Tibial artery (tissue), 4 donors: ENCODE results near the gene UBE2F.

Experiments used
- DNase-seq, 2 donors: peaks; one replicate each; pipeline ENCODE4 v3.0.0-alpha.2; 2019
- H3K27ac ChIP-seq, 2 donors: fragments of 200-600 bp; sonication (generic) in 1 of 2; 1 replicate in 1 of 2; 2 replicates in 1 of 2; pipeline ENCODE4 v1.5.1; 2018 to 2019; ENCODE audit warnings: mild to moderate bottlenecking in 1 of 2
- H3K27me3 ChIP-seq, 2 donors: fragments of 200-600 bp; sonication (generic) in 1 of 2; one replicate each; pipeline versions ENCODE4 v1.5.1 to v1.6.0; 2016 to 2019
- H3K36me3 ChIP-seq, 3 donors: fragments of 200-600 bp; sonication (generic) in 2 of 3; one replicate each; pipeline ENCODE4 v1.5.1; 2016 to 2019; ENCODE audit warnings: mild to moderate bottlenecking in 2 of 3
- H3K4me1 ChIP-seq, 4 donors: fragments of 200-600 bp; sonication (generic) in 2 of 4; 1 replicate in 3 of 4; 2 replicates in 1 of 4; pipeline ENCODE4 v1.5.1; 2016 to 2019
- H3K4me3 ChIP-seq, 2 donors: fragments of 200-600 bp; sonication (generic) in 1 of 2; 1 replicate in 1 of 2; 2 replicates in 1 of 2; pipeline ENCODE4 v1.5.1; 2018 to 2019; ENCODE audit warnings: mild to moderate bottlenecking in 2 of 2
- H3K9me3 ChIP-seq, 3 donors: fragments of 200-600 bp; sonication (generic) in 1 of 3; one replicate each; pipeline ENCODE4 v1.5.1; 2016 to 2019
- intact Hi-C: fragments of 100-400 bp; cut with DNase I; formaldehyde crosslinking; loops from one replicate; pipeline ENCODE4 v1.15.0; 2023; ENCODE audit warnings: low total_unique reads
- TF ChIP-seq, protein P1 (sequence below), 2 experiments: fragments of 200-600 bp in 1 of 2; fragments of 450-650 bp in 1 of 2; IDR thresholded peaks; one replicate each; pipeline ENCODE4 v1.5.1; 2017 to 2019; ENCODE audit warnings: antibody characterized with exemption in 2 of 2, mild to moderate bottlenecking in 1 of 2, moderate library complexity in 1 of 2

UBE2F gene

DNA sequence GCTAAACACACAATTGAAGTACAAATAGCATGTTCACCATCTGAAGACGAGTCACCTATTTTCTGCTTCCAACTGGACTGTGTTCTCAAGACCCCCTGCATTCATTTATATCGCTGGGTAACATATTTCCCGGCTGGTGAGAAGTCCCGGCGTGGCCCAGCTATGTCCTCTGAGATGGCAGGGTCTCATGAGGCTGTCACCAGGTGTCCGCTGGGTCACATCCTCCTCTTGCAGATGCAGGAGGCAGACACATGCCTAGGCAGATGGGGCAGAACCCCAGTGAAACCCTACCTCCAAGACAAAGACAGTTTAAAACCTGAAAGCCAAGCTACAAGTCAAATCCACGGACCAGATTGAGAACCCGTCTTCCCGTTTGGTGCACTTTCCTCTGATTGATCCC is 36.8 kb upstream of the UBE2F start:
- no peaks in the 10 kb centered on the region for H3K36me3 ChIP-seq
- intact Hi-C loops: no loop called here
- peak in 1 of 2 donors; percentile 60 for DNase-seq
- H3K27ac ChIP-seq: no peak overlapping the region
- no peaks in the 10 kb centered on the region for H3K9me3 ChIP-seq
- no peaks in the 10 kb centered on the region for H3K27me3 ChIP-seq
- H3K4me1 ChIP-seq: peaks cover 0 to 25% (median 15%) of the 10 kb centered on the region in 4 donors
- TF ChIP-seq, protein P1, sequence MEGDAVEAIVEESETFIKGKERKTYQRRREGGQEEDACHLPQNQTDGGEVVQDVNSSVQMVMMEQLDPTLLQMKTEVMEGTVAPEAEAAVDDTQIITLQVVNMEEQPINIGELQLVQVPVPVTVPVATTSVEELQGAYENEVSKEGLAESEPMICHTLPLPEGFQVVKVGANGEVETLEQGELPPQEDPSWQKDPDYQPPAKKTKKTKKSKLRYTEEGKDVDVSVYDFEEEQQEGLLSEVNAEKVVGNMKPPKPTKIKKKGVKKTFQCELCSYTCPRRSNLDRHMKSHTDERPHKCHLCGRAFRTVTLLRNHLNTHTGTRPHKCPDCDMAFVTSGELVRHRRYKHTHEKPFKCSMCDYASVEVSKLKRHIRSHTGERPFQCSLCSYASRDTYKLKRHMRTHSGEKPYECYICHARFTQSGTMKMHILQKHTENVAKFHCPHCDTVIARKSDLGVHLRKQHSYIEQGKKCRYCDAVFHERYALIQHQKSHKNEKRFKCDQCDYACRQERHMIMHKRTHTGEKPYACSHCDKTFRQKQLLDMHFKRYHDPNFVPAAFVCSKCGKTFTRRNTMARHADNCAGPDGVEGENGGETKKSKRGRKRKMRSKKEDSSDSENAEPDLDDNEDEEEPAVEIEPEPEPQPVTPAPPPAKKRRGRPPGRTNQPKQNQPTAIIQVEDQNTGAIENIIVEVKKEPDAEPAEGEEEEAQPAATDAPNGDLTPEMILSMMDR (IDR thresholded peaks at IDR 0.05): no peak
- H3K4me3 ChIP-seq: no peak overlapping the region

- peak overlapping the region; percentile 58 to 65 for H3K27ac ChIP-seq
- peaks cover 0 to 25% (median 15%) of the 10 kb centered on the region in 4 donors for H3K4me1 ChIP-seq
- peak in 1 of 2 donors; percentile 46 for DNase-seq
- H3K9me3 ChIP-seq: no peaks in the 10 kb centered on the region
- TF ChIP-seq, protein P1 (IDR thresholded peaks at IDR 0.05): no peak
- intact Hi-C loops: no loop called here
- no peaks in the 10 kb centered on the region for H3K36me3 ChIP-seq
- no peaks in the 10 kb centered on the region for H3K27me3 ChIP-seq
- H3K4me3 ChIP-seq: no peak overlapping the region
These were observed 35.6 kb upstream of the UBE2F start for GRCh38 chr2:237931205-237931721.

- no peaks in the 10 kb centered on the region for H3K9me3 ChIP-seq
- no peak overlapping the region for H3K4me3 ChIP-seq
- peak in 1 of 2 donors; percentile 61 for DNase-seq
- TF ChIP-seq, protein P1 (IDR thresholded peaks at IDR 0.05): no peak
- H3K4me1 ChIP-seq: peaks cover 0 to 25% (median 15%) of the 10 kb centered on the region in 4 donors
- peak overlapping the region; percentile 19 to 58 for H3K27ac ChIP-seq
- intact Hi-C loops: no loop called here
- no peaks in the 10 kb centered on the region for H3K27me3 ChIP-seq
- no peaks in the 10 kb centered on the region for H3K36me3 ChIP-seq
These were observed 34.1 kb upstream of the UBE2F start for GRCh38 chr2:237932731-237933131.

DNA sequence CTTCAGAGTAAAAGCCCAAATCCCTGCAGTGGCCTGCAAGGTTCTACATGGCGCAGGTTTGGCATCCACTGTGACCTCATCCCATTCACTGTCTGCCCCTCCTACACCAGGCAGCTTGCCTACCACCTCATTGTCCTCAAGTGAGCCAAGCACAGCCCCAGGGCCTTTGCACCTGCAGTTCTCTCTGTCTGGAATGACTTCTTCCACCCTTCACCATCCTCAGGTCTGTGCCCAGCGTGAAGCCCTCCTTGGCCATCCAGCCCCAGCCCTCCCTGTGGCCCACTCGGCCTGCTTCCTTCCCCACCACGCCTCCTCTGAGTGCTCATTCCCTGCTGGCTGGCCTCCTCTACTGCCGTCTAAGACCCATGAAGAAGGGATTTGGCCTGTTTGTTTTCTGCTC is 32.6 kb upstream of the UBE2F start:
- peak in 1 of 2 donors; percentile 33 for DNase-seq
- Histone ChIP-seq H3K27ac (no peak overlapping the region), H3K36me3 (no peaks in the 10 kb centered on the region), H3K4me1 (peaks cover 0 to 25% (median 15%) of the 10 kb centered on the region in 4 donors), H3K4me3 (no peak overlapping the region), H3K27me3 (no peaks in the 10 kb centered on the region), H3K9me3 (no peaks in the 10 kb centered on the region)
- intact Hi-C loops: no loop called here
- TF ChIP-seq, protein P1 (IDR thresholded peaks at IDR 0.05): no peak

- Histone ChIP-seq H3K4me3 (no peak overlapping the region), H3K9me3 (no peaks in the 10 kb centered on the region), H3K27ac (no peak overlapping the region), H3K4me1 (peaks cover 0 to 25% (median 15%) of the 10 kb centered on the region in 4 donors), H3K36me3 (no peaks in the 10 kb centered on the region), H3K27me3 (no peaks in the 10 kb centered on the region)
- TF ChIP-seq, protein P1 (IDR thresholded peaks at IDR 0.05): no peak
- no peak for DNase-seq
- intact Hi-C loops: no loop called here
These were observed 30.9 kb upstream of the UBE2F start for GRCh38 chr2:237935740-237936452.
